KMS-11 (cell line): Measurements from ENCODE around the gene CHST11.

Experiments
- H2AFZ ChIP-seq: fragments of 200-600 bp; sonication (generic); 2 replicates; pipeline ENCODE4 v1.6.1; 2016; ENCODE audit warnings: antibody characterized with exemption, mixed run types, low read depth
- H3K27ac ChIP-seq: fragments of 200-600 bp; sonication (generic); 2 replicates; pipeline ENCODE4 v1.6.1; 2016; ENCODE audit warnings: mild to moderate bottlenecking, mixed run types
- H3K27me3 ChIP-seq: fragments of 200-600 bp; sonication (generic); 2 replicates; pipeline ENCODE4 v1.6.1; 2017; ENCODE audit warnings: mild to moderate bottlenecking, low read depth, mixed run types, moderate library complexity; ENCODE audit not compliant: insufficient read depth
- H3K36me3 ChIP-seq: fragments of 200-600 bp; sonication (generic); 2 replicates; pipeline ENCODE4 v1.6.1; 2017; ENCODE audit warnings: mild to moderate bottlenecking, mixed run types; ENCODE audit not compliant: insufficient read depth
- H3K4me1 ChIP-seq: fragments of 200-600 bp; sonication (generic); 2 replicates; pipeline ENCODE4 v1.6.1; 2016; ENCODE audit warnings: mild to moderate bottlenecking, low read depth, mixed run types; ENCODE audit not compliant: poor library complexity, severe bottlenecking
- H3K4me2 ChIP-seq: fragments of 200-600 bp; sonication (generic); 2 replicates; pipeline ENCODE4 v1.7.0; 2016; ENCODE audit warnings: mild to moderate bottlenecking, mixed run types
- H3K4me3 ChIP-seq: fragments of 200-600 bp; sonication (generic); IDR thresholded peaks from 2 replicates; pipeline ENCODE4 v1.6.1; 2017; ENCODE audit warnings: low read depth, low read length, mixed read lengths; ENCODE audit not compliant: insufficient read depth
- H3K79me2 ChIP-seq: fragments of 200-600 bp; sonication (generic); 2 replicates; pipeline ENCODE4 v1.6.1; 2016; ENCODE audit warnings: low read depth, mixed run types; ENCODE audit not compliant: insufficient read depth
- H3K9ac ChIP-seq: fragments of 200-600 bp; sonication (generic); 2 replicates; pipeline ENCODE4 v1.6.1; 2016; ENCODE audit warnings: mild to moderate bottlenecking, mixed run types
- H4K20me1 ChIP-seq: fragments of 200-600 bp; sonication (generic); 2 replicates; pipeline ENCODE4 v1.6.1; 2016; ENCODE audit warnings: mild to moderate bottlenecking, mixed run types; ENCODE audit not compliant: insufficient read depth
- CTCF ChIP-seq: fragments of 200-600 bp; sonication (generic); conservative IDR thresholded peaks from 2 replicates; pipeline ENCODE4 v1.6.1; 2017; ENCODE audit warnings: low read depth, mild to moderate bottlenecking, antibody characterized with exemption, low read length, moderate library complexity, mixed read lengths

CHST11 gene

GRCh38 chr12:104435175-104435574, 21.6 kb upstream of the CHST11 start:
- H3K36me3 ChIP-seq, result no peaks in the 10 kb centered on the region
- TF ChIP-seq CTCF, result no peak
- H3K27ac ChIP-seq, result no peak overlapping the region
- H3K9ac ChIP-seq, result no peak overlapping the region
- no peak overlapping the region for H3K4me2 ChIP-seq
- no peaks in the 10 kb centered on the region for H4K20me1 ChIP-seq
- H3K4me3 ChIP-seq, result no peak overlapping the region
- no peaks in the 10 kb centered on the region for H3K27me3 ChIP-seq
- H3K4me1 ChIP-seq, result no peaks in the 10 kb centered on the region
- no peak overlapping the region for H2AFZ ChIP-seq
- no peaks in the 10 kb centered on the region for H3K79me2 ChIP-seq

- Histone ChIP-seq H3K27me3 (no peaks in the 10 kb centered on the region), H3K9ac (no peak overlapping the region), H3K27ac (no peak overlapping the region), H3K79me2 (no peaks in the 10 kb centered on the region), H3K4me2 (no peak overlapping the region), H3K4me1 (no peaks in the 10 kb centered on the region), H4K20me1 (no peaks in the 10 kb centered on the region), H3K36me3 (no peaks in the 10 kb centered on the region), H2AFZ (no peak overlapping the region), H3K4me3 (no peak overlapping the region)
- TF ChIP-seq CTCF, result no peak
Measured at GRCh38 chr12:104435765-104436164, 21.0 kb upstream of the CHST11 start.

- Histone ChIP-seq H3K4me2 (no peak overlapping the region), H3K79me2 (no peaks in the 10 kb centered on the region), H3K36me3 (no peaks in the 10 kb centered on the region), H3K27me3 (no peaks in the 10 kb centered on the region), H3K27ac (no peak overlapping the region), H3K4me1 (no peaks in the 10 kb centered on the region), H2AFZ (no peak overlapping the region), H3K9ac (no peak overlapping the region), H3K4me3 (no peak overlapping the region), H4K20me1 (no peaks in the 10 kb centered on the region)
- TF ChIP-seq CTCF, result no peak
Measured at GRCh38 chr12:104436790-104437189, 20.0 kb upstream of the CHST11 start.

- H3K27me3 ChIP-seq, result no peaks in the 10 kb centered on the region
- H3K27ac ChIP-seq, result no peak overlapping the region
- no peaks in the 10 kb centered on the region for H4K20me1 ChIP-seq
- no peak overlapping the region for H3K4me3 ChIP-seq
- H3K4me2 ChIP-seq, result no peak overlapping the region
- no peak overlapping the region for H3K9ac ChIP-seq
- TF ChIP-seq CTCF, result no peak
- no peaks in the 10 kb centered on the region for H3K79me2 ChIP-seq
- no peaks in the 10 kb centered on the region for H3K36me3 ChIP-seq
- H3K4me1 ChIP-seq, result no peaks in the 10 kb centered on the region
- no peak overlapping the region for H2AFZ ChIP-seq
Measured at GRCh38 chr12:104438134-104438533, 18.6 kb upstream of the CHST11 start.

- no peaks in the 10 kb centered on the region for H3K4me1 ChIP-seq
- no peak for TF ChIP-seq CTCF
- no peak overlapping the region for H3K4me3 ChIP-seq
- no peak overlapping the region for H3K4me2 ChIP-seq
- no peaks in the 10 kb centered on the region for H4K20me1 ChIP-seq
- H3K79me2 ChIP-seq, result no peaks in the 10 kb centered on the region
- no peak overlapping the region for H2AFZ ChIP-seq
- no peak overlapping the region for H3K9ac ChIP-seq
- no peak overlapping the region for H3K27ac ChIP-seq
- H3K36me3 ChIP-seq, result no peaks in the 10 kb centered on the region
- H3K27me3 ChIP-seq, result no peaks in the 10 kb centered on the region
Measured at GRCh38 chr12:104439137-104439536, 17.6 kb upstream of the CHST11 start.
